ENCODE measurements around the gene ALDH1A3.

Gene ALDH1A3

DNA sequence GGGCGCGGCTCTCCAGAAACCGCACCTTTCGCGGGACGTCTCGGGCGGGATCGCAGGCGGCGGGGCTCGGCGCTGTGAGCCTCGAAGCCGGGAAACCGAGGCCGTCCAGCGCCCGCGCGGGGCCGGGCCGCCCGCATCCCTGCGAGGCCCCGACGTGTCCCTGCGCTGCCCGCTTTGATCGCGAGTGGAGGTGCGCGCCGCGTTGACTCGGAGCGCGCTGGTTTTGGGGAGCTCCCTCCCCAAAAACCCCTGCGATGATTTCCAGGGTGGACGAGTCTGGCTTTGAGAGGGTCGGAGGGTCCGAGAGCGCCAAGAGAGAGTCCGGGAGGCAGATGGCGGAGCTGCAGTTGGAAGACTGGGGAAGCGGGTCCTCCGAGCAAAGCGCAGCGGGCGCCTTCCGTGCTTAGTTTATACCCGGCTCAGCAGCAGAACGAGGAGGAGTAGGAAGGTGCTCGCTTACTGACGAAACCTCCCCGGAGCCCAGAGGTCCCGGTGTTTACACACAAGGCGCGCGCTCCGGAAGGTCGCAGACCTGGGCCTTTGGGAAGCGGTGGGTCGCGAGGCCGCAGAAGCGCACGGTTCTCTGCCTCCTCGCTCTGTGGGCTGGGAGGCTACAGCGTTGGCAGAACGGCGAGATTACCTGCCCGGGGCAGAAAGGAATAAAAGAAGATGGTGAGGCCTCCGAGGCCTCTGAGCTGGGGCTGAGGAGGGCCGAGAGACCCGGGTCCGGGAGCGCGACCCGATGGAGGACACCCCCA lies 687 bp downstream of the ALDH1A3 start:
- no peak for TF ChIP-seq JUND (IDR thresholded peaks at IDR 0.05; ENCODE audit: low read depth)
- no peak for DNase-seq (ENCODE audit: low read depth in 1 of 2, low spot score in 1 of 2)
- in situ Hi-C loops (cut with HindIII; ENCODE audit: low pct_unique_long_range_greater_than_20kb, low sequenced_read_pairs) = no loop called here

DNA sequence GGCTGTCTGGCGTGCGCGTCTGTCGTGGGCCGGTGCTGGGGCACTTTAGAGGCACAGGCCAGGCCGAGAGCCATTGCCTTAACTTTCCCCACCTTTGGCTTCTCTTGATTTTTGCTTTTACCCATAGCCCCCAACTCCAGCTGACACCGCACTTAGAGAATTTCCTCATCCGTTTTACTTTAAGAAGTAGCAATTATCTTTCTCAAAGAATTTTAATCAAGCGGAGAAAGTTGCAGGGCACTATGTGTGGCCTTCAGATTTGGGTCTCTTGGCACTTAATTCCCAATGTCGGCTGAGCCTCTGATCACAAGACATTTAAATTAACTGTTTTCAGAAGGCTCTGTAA lies 1.2 kb downstream of the ALDH1A3 start:
- TF ChIP-seq JUND (IDR thresholded peaks at IDR 0.05; ENCODE audit: low read depth) = no peak
- no peak for DNase-seq (ENCODE audit: low read depth in 1 of 2, low spot score in 1 of 2)
- in situ Hi-C loops (cut with HindIII; ENCODE audit: low pct_unique_long_range_greater_than_20kb, low sequenced_read_pairs) = no loop called here

DNA sequence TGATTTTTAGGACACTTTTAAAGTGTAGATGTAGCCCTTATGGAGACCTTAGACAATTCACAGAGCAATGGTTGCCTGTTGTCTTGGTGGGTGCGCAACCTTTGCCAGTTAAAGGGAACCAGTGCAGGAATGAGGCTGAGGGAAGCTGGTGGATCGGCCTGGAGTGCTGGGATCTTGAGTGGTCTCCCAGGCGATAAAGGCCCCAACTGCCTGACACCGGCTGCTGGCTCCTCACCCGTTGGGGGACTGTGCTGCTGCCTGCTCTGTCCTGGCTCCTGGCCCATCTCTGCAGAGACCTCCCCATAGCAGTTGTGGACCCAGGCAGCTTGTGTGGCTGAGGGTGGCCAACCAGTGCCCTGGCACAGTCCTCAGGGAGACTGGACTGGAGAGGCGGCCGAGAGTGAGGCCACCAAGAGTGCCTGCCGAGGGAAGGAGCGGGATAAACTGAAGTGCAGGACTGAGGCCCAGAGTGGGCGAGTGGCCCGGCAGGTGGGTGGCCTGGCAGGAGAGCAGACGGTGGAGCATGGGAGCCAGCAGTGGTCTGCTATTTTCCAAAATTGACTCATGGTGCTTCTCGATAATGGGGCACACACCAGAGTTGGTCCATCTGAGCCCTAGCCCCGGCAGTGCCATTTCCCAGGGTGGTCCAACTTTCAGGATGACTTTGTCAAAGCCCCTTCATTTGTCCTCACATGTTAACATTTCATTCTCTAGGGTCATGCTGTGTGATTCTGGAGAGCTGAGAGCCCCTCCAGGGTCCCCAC lies 2.1 kb downstream of the ALDH1A3 start:
- in situ Hi-C loops (cut with HindIII; ENCODE audit: low pct_unique_long_range_greater_than_20kb, low sequenced_read_pairs) = no loop called here
- no peak for TF ChIP-seq JUND (IDR thresholded peaks at IDR 0.05; ENCODE audit: low read depth)
- no peak for DNase-seq (ENCODE audit: low read depth in 1 of 2, low spot score in 1 of 2)

DNA sequence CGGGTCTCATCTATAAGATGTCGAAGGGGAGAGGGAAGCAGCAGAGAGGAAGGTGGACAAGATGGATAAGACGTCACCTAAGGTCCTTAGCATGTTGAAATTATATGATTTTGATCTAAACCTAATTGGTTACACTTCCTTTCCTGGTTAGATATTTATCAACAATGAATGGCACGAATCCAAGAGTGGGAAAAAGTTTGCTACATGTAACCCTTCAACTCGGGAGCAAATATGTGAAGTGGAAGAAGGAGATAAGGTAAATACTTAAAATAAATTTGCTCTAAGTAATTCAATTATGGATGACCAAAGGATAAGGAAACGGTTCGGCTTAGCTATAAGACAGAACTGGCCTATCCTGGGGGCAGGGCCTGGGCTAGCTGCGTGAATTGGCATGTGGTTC lies 5.5 kb downstream of the ALDH1A3 start:
- DNase-seq (ENCODE audit: low read depth in 1 of 2, low spot score in 1 of 2) = no peak
- no peak for TF ChIP-seq JUND (IDR thresholded peaks at IDR 0.05; ENCODE audit: low read depth)
- in situ Hi-C loops (cut with HindIII; ENCODE audit: low pct_unique_long_range_greater_than_20kb, low sequenced_read_pairs) = no loop called here

DNA sequence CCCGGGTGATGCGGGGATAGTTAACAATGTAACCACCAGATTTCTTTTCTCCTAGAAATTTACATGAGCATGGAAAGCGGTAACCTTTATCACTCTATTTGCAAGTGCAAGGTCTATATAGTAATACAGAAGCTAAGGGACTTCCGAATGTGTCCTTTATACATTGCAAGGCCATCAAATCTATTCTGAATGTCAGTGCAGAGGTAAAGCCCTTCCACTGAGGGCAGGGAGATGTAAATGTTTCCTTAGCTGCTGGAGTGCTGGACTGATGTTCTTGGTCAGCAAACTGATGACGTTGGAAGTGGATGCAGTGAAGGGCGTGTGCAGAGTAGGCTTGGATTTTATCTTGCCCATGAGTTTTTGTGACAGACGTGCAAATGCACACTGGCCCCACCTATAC lies 6.2 kb downstream of the ALDH1A3 start:
- in situ Hi-C loops (cut with HindIII; ENCODE audit: low pct_unique_long_range_greater_than_20kb, low sequenced_read_pairs) = no loop called here
- no peak for TF ChIP-seq JUND (IDR thresholded peaks at IDR 0.05; ENCODE audit: low read depth)
- DNase-seq (ENCODE audit: low read depth in 1 of 2, low spot score in 1 of 2) = no peak

DNA sequence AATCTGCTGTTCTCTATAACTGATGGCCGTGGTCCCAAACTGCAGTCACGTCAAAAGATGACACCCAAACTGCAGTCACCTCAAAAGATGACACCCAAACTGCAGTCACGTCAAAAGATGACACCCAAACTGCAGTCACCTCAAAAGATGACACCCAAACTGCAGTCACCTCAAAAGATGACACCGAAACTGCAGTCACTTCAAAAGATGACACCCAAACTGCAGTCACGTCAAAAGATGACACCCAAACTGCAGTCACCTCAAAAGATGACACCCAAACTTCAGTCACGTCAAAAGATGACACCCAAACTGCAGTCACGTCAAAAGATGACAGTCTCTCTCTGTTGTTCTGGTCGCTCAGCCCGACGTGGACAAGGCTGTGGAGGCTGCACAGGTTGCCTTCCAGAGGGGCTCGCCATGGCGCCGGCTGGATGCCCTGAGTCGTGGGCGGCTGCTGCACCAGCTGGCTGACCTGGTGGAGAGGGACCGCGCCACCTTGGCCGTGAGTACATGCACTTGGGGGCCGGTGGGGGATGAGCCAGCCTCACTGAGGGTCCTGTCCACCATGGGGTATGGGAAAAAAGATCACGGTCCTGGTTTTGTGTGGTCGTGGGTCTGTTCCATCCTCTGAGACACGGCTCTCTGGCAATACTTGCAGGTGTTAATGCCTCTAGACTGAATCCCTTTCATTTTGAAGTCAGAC lies 7.7 kb downstream of the ALDH1A3 start:
- in situ Hi-C loops (cut with HindIII; ENCODE audit: low pct_unique_long_range_greater_than_20kb, low sequenced_read_pairs) = no loop called here
- DNase-seq (ENCODE audit: low read depth in 1 of 2, low spot score in 1 of 2) = no peak
- TF ChIP-seq JUND (IDR thresholded peaks at IDR 0.05; ENCODE audit: low read depth) = no peak

DNA sequence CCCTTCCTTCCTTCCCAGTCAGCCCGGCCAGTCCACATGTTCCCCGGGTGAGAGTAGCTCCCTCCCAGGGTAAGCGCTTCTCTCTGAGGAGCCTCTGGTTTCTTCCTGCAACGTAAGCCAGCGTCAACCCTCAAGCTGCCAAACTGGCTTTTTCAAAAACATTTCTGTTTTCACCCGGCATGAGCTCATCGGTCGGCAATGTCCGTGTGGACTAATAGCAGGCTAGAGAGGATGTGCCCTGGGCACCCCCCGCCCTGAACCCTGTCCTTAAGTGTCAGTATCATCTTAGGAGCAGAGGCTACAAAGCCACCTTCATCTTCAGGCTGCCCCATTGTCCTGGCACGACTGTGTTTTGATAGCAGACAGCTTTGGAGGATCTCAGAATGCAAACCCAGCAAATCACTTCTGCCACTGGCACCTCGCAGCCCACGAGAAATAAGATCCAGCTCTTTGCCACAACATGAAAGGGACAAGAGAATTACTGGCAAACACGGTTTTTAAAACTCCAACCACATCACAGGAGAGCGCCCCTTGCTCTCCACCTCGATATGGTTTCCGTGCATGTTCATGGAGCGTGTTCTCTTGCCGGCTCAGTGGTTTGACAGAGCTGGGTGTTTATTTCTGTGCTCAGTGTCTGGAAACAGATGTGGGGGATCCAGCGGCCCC lies 9.9 kb downstream of the ALDH1A3 start:
- in situ Hi-C loops (cut with HindIII; ENCODE audit: low pct_unique_long_range_greater_than_20kb, low sequenced_read_pairs) = no loop called here
- DNase-seq (ENCODE audit: low read depth in 1 of 2, low spot score in 1 of 2) = peak; percentile 75 to 91
- TF ChIP-seq JUND (IDR thresholded peaks at IDR 0.05; ENCODE audit: low read depth) = peak; percentile 50; the same call in 1 of the 2 replicates

DNA sequence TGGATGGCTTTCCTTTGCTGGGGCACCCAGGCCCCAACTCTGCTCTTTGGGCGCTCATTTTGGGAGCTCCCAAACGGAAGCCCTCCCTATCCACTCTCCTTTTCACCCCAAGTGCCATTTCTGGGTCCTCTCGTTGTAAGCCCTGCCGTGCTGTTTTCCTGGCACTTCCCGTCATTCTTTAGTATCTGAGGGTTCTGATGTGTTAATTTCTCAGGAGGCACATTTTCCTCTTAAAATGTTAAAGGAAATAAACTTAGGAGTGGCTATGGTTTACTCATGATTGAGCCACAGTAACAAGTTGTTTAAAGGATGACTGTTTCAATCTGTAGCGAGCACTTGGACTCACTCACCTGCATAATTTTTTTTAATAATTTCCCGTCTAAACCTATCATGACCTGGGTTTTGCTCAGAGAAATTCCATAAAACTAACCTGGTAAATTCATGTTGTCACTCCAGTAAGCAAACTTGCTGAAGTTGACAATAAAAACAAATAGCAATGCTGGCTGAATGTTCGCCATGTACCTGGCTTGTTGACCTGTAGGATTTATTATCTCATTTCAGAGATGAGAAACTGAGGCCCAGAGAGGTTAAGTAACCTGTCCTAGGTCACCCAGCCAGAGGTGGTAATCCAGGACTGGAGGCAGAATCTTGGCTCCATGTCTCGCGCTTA lies 10.6 kb downstream of the ALDH1A3 start:
- DNase-seq (ENCODE audit: low read depth in 1 of 2, low spot score in 1 of 2) = no peak
- TF ChIP-seq JUND (IDR thresholded peaks at IDR 0.05; ENCODE audit: low read depth) = no peak
- in situ Hi-C loops (cut with HindIII; ENCODE audit: low pct_unique_long_range_greater_than_20kb, low sequenced_read_pairs) = no loop called here

DNA sequence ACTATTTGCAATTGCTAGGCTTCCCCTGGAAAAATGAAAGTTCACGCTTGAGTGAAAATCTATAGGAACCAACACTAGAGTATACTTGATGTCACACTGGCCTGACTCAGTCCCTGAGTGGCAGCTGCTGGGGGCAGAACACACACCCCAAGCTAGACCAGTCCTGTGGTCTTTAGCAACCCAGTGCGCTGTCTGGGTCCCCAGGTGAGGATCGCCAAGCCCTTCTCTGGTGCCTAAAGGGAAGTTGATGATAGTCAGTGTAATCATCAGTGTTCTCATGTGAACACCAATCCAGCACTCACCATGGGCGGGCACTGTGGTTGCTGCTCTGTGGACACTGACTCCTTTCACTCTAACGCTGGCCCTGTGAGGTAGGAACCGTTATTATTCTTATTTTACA lies 11.2 kb downstream of the ALDH1A3 start:
- no peak for DNase-seq (ENCODE audit: low read depth in 1 of 2, low spot score in 1 of 2)
- in situ Hi-C loops (cut with HindIII; ENCODE audit: low pct_unique_long_range_greater_than_20kb, low sequenced_read_pairs) = no loop called here
- no peak for TF ChIP-seq JUND (IDR thresholded peaks at IDR 0.05; ENCODE audit: low read depth)

DNA sequence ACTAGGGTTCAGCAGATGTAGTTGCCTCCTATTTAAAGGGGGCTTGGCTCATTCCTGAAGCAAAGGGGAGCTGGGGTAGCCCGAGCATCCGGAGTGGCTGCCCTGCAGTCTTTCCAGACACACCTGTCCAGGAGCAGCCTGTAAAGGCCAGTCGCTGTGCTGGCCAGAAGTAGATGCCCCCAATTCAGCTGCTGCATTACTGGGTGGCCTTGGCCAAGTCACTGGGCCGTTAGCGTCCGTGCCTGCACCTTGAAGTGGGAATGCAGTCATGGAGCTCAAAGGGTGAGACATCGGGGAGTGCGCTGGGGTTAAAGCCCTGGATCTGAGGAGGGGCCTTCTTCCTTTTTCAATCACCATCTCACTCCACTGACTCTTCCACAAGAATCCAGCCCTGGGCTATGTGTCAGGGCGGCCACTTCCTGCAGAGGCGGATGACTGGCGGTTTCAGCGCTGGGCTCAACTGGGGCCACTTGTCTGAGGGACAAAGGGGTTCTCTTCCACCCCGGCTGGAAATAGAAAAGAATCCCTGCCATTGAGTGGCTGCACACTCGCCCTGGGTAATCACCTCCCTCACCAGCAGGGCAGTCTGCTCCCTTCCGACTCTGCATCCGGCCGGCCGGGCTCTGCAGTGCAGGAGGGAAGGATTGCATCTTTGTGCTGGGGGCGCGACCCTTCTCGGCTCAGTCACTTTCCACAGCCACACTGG lies 11.8 kb downstream of the ALDH1A3 start:
- no peak for DNase-seq (ENCODE audit: low read depth in 1 of 2, low spot score in 1 of 2)
- TF ChIP-seq JUND (IDR thresholded peaks at IDR 0.05; ENCODE audit: low read depth) = no peak
- in situ Hi-C loops (cut with HindIII; ENCODE audit: low pct_unique_long_range_greater_than_20kb, low sequenced_read_pairs) = no loop called here

DNA sequence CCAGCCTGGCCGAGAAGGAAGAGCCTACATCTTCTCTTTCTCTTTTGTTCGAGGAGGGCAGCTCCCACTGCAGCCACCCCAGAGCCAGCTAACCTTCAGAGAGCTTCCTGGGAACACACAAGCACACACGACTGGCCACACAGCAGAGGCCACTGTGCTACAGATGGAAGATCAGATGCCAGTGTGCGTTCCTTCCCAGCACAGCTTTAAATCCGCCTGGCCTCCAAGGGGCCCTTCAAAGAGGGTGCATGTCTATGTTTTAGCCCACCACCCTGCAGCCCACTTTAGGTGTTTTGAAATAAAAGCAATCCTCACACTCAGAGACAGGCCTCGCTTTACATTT lies 12.4 kb downstream of the ALDH1A3 start:
- in situ Hi-C loops (cut with HindIII; ENCODE audit: low pct_unique_long_range_greater_than_20kb, low sequenced_read_pairs) = no loop called here
- DNase-seq (ENCODE audit: low read depth in 1 of 2, low spot score in 1 of 2) = no peak
- no peak for TF ChIP-seq JUND (IDR thresholded peaks at IDR 0.05; ENCODE audit: low read depth)

Measured in T47D (cell line).